ENCODE data around the gene ZNF746. TPM values are rescaled to one million over a fixed set of nuclear protein-coding genes. Genes with fewer than 3 reads are reported as not detected.

ZNF746 gene
- total and polyA plus RNA-seq, 9 of the 15 experiments (the other 6 are each of a cell fraction or from before 2014, with no cell fraction given): 1.7 to 31.6 (median 13.3) TPM

DNA sequence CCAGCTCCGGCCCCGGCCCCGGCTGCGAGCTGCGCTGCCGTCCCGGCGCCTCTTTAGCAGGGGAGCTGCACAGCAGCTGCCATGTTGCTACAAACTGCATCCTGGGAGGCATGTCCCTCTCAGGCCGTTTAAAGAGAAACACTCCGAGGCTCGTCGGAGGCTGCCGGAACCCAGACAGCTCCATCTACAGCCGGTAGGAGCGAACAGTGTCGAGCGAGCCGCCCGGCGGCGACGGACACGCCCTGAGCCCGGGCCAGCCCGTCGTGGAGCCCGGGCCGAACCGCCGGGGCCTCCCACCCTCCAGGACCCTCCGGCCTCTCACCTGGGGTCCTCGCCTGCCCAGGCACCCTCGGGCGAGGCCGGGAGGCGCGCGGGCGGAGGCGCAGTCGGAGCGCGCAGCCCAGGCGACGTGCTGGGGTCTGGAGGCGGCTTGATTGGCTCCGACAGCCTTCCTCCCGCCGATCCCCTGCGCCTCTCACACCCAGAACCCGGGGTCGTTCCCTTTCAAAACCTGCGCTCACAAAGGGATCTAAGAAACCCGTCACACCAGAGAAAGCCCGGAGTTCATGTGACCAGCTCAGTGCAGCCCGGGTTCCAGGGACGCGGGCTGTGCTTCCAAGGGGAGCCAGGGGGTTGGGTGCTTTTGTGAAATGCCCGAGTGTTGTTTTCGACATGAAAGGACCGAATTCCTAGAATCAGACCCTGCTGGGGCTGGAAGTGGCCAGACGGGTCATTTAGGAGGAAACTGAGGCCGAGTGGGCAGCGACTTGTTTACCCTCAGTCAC is 36.9 kb downstream of the ZNF746 start, which contains the start of gene ZNF777 (continued):
- TF ChIP-seq, protein P1, sequence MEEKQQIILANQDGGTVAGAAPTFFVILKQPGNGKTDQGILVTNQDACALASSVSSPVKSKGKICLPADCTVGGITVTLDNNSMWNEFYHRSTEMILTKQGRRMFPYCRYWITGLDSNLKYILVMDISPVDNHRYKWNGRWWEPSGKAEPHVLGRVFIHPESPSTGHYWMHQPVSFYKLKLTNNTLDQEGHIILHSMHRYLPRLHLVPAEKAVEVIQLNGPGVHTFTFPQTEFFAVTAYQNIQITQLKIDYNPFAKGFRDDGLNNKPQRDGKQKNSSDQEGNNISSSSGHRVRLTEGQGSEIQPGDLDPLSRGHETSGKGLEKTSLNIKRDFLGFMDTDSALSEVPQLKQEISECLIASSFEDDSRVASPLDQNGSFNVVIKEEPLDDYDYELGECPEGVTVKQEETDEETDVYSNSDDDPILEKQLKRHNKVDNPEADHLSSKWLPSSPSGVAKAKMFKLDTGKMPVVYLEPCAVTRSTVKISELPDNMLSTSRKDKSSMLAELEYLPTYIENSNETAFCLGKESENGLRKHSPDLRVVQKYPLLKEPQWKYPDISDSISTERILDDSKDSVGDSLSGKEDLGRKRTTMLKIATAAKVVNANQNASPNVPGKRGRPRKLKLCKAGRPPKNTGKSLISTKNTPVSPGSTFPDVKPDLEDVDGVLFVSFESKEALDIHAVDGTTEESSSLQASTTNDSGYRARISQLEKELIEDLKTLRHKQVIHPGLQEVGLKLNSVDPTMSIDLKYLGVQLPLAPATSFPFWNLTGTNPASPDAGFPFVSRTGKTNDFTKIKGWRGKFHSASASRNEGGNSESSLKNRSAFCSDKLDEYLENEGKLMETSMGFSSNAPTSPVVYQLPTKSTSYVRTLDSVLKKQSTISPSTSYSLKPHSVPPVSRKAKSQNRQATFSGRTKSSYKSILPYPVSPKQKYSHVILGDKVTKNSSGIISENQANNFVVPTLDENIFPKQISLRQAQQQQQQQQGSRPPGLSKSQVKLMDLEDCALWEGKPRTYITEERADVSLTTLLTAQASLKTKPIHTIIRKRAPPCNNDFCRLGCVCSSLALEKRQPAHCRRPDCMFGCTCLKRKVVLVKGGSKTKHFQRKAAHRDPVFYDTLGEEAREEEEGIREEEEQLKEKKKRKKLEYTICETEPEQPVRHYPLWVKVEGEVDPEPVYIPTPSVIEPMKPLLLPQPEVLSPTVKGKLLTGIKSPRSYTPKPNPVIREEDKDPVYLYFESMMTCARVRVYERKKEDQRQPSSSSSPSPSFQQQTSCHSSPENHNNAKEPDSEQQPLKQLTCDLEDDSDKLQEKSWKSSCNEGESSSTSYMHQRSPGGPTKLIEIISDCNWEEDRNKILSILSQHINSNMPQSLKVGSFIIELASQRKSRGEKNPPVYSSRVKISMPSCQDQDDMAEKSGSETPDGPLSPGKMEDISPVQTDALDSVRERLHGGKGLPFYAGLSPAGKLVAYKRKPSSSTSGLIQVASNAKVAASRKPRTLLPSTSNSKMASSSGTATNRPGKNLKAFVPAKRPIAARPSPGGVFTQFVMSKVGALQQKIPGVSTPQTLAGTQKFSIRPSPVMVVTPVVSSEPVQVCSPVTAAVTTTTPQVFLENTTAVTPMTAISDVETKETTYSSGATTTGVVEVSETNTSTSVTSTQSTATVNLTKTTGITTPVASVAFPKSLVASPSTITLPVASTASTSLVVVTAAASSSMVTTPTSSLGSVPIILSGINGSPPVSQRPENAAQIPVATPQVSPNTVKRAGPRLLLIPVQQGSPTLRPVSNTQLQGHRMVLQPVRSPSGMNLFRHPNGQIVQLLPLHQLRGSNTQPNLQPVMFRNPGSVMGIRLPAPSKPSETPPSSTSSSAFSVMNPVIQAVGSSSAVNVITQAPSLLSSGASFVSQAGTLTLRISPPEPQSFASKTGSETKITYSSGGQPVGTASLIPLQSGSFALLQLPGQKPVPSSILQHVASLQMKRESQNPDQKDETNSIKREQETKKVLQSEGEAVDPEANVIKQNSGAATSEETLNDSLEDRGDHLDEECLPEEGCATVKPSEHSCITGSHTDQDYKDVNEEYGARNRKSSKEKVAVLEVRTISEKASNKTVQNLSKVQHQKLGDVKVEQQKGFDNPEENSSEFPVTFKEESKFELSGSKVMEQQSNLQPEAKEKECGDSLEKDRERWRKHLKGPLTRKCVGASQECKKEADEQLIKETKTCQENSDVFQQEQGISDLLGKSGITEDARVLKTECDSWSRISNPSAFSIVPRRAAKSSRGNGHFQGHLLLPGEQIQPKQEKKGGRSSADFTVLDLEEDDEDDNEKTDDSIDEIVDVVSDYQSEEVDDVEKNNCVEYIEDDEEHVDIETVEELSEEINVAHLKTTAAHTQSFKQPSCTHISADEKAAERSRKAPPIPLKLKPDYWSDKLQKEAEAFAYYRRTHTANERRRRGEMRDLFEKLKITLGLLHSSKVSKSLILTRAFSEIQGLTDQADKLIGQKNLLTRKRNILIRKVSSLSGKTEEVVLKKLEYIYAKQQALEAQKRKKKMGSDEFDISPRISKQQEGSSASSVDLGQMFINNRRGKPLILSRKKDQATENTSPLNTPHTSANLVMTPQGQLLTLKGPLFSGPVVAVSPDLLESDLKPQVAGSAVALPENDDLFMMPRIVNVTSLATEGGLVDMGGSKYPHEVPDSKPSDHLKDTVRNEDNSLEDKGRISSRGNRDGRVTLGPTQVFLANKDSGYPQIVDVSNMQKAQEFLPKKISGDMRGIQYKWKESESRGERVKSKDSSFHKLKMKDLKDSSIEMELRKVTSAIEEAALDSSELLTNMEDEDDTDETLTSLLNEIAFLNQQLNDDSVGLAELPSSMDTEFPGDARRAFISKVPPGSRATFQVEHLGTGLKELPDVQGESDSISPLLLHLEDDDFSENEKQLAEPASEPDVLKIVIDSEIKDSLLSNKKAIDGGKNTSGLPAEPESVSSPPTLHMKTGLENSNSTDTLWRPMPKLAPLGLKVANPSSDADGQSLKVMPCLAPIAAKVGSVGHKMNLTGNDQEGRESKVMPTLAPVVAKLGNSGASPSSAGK (IDR thresholded peaks at IDR 0.05): no peak
- TF ChIP-seq ESRRA (IDR thresholded peaks at IDR 0.05; ENCODE audit: borderline replicate concordance, low read depth) (no peak; the same call in 1 of the 2 replicates), ZNF263 (CRISPR knock-in tag; IDR thresholded peaks at IDR 0.05; ENCODE audit: borderline replicate concordance) (no peak), GATAD2B (IDR thresholded peaks at IDR 0.05; ENCODE audit: borderline replicate concordance) (peak; percentile 51; the same call in 1 of the 2 replicates)
- TF ChIP-seq, protein P2, sequence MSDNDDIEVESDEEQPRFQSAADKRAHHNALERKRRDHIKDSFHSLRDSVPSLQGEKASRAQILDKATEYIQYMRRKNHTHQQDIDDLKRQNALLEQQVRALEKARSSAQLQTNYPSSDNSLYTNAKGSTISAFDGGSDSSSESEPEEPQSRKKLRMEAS (CRISPR knock-in tag; IDR thresholded peaks at IDR 0.05): 0 out of 2 replicates have a peak, but pooled peaks have one; percentile 14
- TF ChIP-seq, protein P3, sequence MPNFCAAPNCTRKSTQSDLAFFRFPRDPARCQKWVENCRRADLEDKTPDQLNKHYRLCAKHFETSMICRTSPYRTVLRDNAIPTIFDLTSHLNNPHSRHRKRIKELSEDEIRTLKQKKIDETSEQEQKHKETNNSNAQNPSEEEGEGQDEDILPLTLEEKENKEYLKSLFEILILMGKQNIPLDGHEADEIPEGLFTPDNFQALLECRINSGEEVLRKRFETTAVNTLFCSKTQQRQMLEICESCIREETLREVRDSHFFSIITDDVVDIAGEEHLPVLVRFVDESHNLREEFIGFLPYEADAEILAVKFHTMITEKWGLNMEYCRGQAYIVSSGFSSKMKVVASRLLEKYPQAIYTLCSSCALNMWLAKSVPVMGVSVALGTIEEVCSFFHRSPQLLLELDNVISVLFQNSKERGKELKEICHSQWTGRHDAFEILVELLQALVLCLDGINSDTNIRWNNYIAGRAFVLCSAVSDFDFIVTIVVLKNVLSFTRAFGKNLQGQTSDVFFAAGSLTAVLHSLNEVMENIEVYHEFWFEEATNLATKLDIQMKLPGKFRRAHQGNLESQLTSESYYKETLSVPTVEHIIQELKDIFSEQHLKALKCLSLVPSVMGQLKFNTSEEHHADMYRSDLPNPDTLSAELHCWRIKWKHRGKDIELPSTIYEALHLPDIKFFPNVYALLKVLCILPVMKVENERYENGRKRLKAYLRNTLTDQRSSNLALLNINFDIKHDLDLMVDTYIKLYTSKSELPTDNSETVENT (CRISPR knock-in tag; IDR thresholded peaks at IDR 0.05): peak; percentile 79; the same call in 1 of the 2 replicates
- TF ChIP-seq, protein P4, sequence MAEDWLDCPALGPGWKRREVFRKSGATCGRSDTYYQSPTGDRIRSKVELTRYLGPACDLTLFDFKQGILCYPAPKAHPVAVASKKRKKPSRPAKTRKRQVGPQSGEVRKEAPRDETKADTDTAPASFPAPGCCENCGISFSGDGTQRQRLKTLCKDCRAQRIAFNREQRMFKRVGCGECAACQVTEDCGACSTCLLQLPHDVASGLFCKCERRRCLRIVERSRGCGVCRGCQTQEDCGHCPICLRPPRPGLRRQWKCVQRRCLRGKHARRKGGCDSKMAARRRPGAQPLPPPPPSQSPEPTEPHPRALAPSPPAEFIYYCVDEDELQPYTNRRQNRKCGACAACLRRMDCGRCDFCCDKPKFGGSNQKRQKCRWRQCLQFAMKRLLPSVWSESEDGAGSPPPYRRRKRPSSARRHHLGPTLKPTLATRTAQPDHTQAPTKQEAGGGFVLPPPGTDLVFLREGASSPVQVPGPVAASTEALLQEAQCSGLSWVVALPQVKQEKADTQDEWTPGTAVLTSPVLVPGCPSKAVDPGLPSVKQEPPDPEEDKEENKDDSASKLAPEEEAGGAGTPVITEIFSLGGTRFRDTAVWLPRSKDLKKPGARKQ (CRISPR knock-in tag; IDR thresholded peaks at IDR 0.05): no peak
- TF ChIP-seq, protein P5, sequence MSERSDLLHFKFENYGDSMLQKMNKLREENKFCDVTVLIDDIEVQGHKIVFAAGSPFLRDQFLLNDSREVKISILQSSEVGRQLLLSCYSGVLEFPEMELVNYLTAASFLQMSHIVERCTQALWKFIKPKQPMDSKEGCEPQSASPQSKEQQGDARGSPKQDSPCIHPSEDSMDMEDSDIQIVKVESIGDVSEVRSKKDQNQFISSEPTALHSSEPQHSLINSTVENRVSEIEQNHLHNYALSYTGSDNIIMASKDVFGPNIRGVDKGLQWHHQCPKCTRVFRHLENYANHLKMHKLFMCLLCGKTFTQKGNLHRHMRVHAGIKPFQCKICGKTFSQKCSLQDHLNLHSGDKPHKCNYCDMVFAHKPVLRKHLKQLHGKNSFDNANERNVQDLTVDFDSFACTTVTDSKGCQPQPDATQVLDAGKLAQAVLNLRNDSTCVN (CRISPR knock-in tag; IDR thresholded peaks at IDR 0.05): no peak

Measured in K562 (cell line).